Gastrocnemius medialis (tissue), 4 donors: ENCODE results near the gene PLCL1. TPM values are rescaled to one million over a fixed set of nuclear protein-coding genes. Genes with fewer than 3 reads are reported as not detected.

Experiments
- ATAC-seq, 2 donors: fragments of 150-250 bp; one replicate each; pipeline ENCODE4 v1.9.1; 2016
- DNase-seq, 2 donors: peaks; one replicate each; pipeline ENCODE4 v3.0.0-alpha.2; 2019
- H3K27ac ChIP-seq, 4 donors: fragments of 200-600 bp; sonication (generic); 1 replicate in 1 of 4; 2 replicates in 3 of 4; pipeline ENCODE4 v1.5.1; 2016 to 2018; ENCODE audit warnings: mild to moderate bottlenecking in 2 of 4, moderate library complexity in 1 of 4
- H3K27me3 ChIP-seq, 3 donors: fragments of 200-600 bp; sonication (generic) in 2 of 3; 1 replicate in 1 of 3; 2 replicates in 2 of 3; pipeline versions ENCODE4 v1.5.1 to v1.6.0; 2016 to 2019; ENCODE audit warnings: mild to moderate bottlenecking in 1 of 3, moderate library complexity in 1 of 3
- H3K36me3 ChIP-seq, 2 donors: fragments of 200-600 bp; sonication (generic) in 1 of 2; one replicate each; pipeline ENCODE4 v1.5.1; 2017 to 2018
- H3K4me1 ChIP-seq, 2 donors: fragments of 200-600 bp; sonication (generic) in 1 of 2; one replicate each; pipeline ENCODE4 v1.5.1; 2016 to 2017; ENCODE audit warnings: mild to moderate bottlenecking in 2 of 2
- H3K4me3 ChIP-seq, 4 donors: fragments of 200-600 bp; sonication (generic) in 3 of 4; 1 replicate in 1 of 4; 2 replicates in 3 of 4; pipeline ENCODE4 v1.5.1; 2016 to 2019; ENCODE audit warnings: mild to moderate bottlenecking in 2 of 4
- H3K9me3 ChIP-seq, 3 donors: fragments of 200-600 bp; sonication (generic) in 2 of 3; 1 replicate in 1 of 3; 2 replicates in 2 of 3; pipeline ENCODE4 v1.5.1; 2016 to 2019
- CTCF ChIP-seq, 5 experiments: fragments of 450-650 bp in 3 of 5; fragments of 200-600 bp in 2 of 5; sonication (generic) in 2 of 5; IDR thresholded peaks in 4 of 5; conservative IDR thresholded peaks in 1 of 5; 1 replicate in 4 of 5; 2 replicates in 1 of 5; pipeline ENCODE4 v1.5.1; 2016 to 2019; ENCODE audit warnings: antibody characterized with exemption in 5 of 5, mild to moderate bottlenecking in 3 of 5, moderate library complexity in 3 of 5
- POLR2A ChIP-seq, 2 donors: fragments of 450-650 bp; IDR thresholded peaks; one replicate each; pipeline ENCODE4 v1.6.1; 2017; ENCODE audit warnings: antibody characterized with exemption in 2 of 2, mild to moderate bottlenecking in 2 of 2, moderate library complexity in 2 of 2
- in situ Hi-C, 4 donors: fragments of 200-750 bp; cut with MboI; loops; one replicate each; pipeline versions ENCODE4 v1.15.0 to v1.8.0; 2017; ENCODE audit warnings: low sequenced_read_pairs in 4 of 4
- intact Hi-C: fragments of 100-400 bp; cut with DNase I; formaldehyde crosslinking; loops from one replicate; pipeline ENCODE4 v1.15.1; 2023; ENCODE audit warnings: low total_unique reads
- total RNA-seq, 4 donors: library from RNA; depleted of rRNA; stranded (reverse); fragments of >200 nt; gene quantifications; one replicate each; pipeline versions ENCODE4 v1.1.0 to v1.2.3, GENCODE V29; 2016

Gene PLCL1
- total RNA-seq, 4 donors from 2014 or later, result 5.9 to 10.7 (median 9.8) TPM

DNA sequence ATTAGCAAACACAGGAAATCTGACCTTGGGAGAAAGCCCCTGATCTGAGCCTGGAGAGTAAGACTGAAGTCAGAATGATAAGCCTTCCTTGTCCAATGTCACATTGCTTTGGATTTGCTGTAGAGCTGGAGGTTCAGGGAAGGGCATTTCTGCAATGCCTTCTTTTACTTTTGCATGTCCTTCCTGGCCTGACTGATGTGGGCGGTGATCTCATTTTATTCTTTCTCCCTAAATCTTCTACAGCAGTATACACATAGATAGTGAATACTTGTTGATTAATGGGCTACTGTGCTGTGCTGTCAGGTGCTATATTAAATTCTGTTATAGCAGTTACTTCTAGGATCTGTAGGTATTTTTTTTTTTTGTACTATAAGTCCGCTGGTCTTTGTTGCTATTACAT, 62.6 kb downstream of the PLCL1 start:
- Histone ChIP-seq H3K9me3 (no peaks in the 10 kb centered on the region), H3K27ac (no peak overlapping the region), H3K4me1 (peaks cover 11 to 32% of the 10 kb centered on the region in 2 donors), H3K4me3 (no peak overlapping the region), H3K36me3 (no peaks in the 10 kb centered on the region), H3K27me3 (no peaks in the 10 kb centered on the region)
- in situ Hi-C loops, result no loop called here
- DNase-seq (no peak), ATAC-seq (no peak)
- intact Hi-C loops, result no loop called here
- TF ChIP-seq CTCF (IDR thresholded peaks at IDR 0.05 in 4 of 5, conservative IDR thresholded peaks at IDR 0.05 in 1 of 5) (no peak), POLR2A (IDR thresholded peaks at IDR 0.05) (no peak)

- ATAC-seq, result no peak
- TF ChIP-seq CTCF (IDR thresholded peaks at IDR 0.05 in 4 of 5, conservative IDR thresholded peaks at IDR 0.05 in 1 of 5), result no peak
- TF ChIP-seq POLR2A (IDR thresholded peaks at IDR 0.05), result no peak
- intact Hi-C loops (no loop called here), in situ Hi-C loops (no loop called here)
- H3K4me1 ChIP-seq, result peaks cover 15 to 38% of the 10 kb centered on the region in 2 donors
- no peak overlapping the region for H3K27ac ChIP-seq
- H3K27me3 ChIP-seq, result no peaks in the 10 kb centered on the region
- H3K4me3 ChIP-seq, result no peak overlapping the region
- no peak for DNase-seq
- H3K9me3 ChIP-seq, result no peaks in the 10 kb centered on the region
- H3K36me3 ChIP-seq, result no peaks in the 10 kb centered on the region
These were observed 63.2 kb downstream of the PLCL1 start for GRCh38 chr2:197867624-197868023.

DNA sequence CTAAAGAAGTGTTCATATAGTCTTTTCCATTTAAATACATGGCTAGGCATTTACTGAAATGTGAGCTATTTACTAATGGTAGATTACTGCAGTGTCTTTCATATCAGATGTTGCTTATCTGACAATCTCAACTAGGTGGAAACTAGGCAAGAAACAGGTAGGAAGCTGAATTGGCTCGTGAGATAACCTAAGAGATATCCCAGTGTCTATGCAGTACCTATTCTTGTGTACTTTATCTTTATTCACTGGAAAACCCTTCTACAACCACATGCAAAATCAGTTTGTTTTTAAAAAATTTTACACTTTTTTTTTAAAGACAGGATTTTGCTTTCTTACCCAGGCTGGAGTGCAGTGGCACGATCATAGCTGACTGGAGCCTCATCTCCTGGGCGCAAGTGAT, 63.8 kb downstream of the PLCL1 start:
- ATAC-seq (no peak), DNase-seq (no peak)
- no peak overlapping the region for H3K4me3 ChIP-seq
- H3K36me3 ChIP-seq, result no peaks in the 10 kb centered on the region
- peak overlapping the region in 1 of 4 donors; percentile 48 for H3K27ac ChIP-seq
- in situ Hi-C loops, result no loop called here
- intact Hi-C loops, result no loop called here
- peaks cover 15 to 40% of the 10 kb centered on the region in 2 donors for H3K4me1 ChIP-seq
- TF ChIP-seq CTCF (IDR thresholded peaks at IDR 0.05 in 4 of 5, conservative IDR thresholded peaks at IDR 0.05 in 1 of 5) (no peak), POLR2A (IDR thresholded peaks at IDR 0.05) (no peak)
- no peaks in the 10 kb centered on the region for H3K9me3 ChIP-seq
- H3K27me3 ChIP-seq, result no peaks in the 10 kb centered on the region

- Histone ChIP-seq H3K4me1 (peaks cover 15 to 40% of the 10 kb centered on the region in 2 donors), H3K27ac (peak overlapping the region in 1 of 4 donors; percentile 48), H3K9me3 (no peaks in the 10 kb centered on the region), H3K27me3 (no peaks in the 10 kb centered on the region), H3K4me3 (no peak overlapping the region), H3K36me3 (no peaks in the 10 kb centered on the region)
- intact Hi-C loops (no loop called here), in situ Hi-C loops (no loop called here)
- no peak for ATAC-seq
- no peak for DNase-seq
- no peak for TF ChIP-seq POLR2A (IDR thresholded peaks at IDR 0.05)
These were observed 64.6 kb downstream of the PLCL1 start for GRCh38 chr2:197869041-197869440.

DNA sequence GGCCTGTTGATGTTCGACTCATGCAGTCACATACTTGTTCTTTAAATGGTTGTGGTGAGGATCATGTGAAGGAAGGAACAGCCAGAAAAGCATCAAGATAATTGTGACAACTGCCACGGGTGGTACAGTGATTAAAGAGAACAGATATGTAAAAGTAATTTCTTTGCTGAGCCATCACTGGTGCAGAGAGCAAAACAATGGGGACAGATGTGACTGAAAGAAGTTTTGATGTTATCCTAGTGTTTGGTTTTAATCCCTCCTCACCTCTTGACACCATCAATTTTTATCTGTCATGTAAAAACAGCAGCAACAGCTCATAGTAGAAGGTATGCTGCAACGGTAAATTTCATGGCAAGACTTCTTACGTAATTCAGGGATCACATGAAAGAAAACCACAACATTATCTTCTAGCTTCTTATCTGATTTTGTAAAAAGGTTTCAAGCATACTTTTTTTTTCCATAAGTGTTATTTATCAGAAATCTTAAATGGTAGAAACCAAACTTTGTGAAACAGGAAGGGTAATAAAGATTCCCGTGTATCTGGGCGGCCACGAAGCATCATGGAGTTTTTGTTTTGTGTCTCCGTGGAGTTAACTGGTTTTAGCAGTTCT, 65.2 kb downstream of the PLCL1 start:
- in situ Hi-C loops, result no loop called here
- peaks cover 15 to 40% of the 10 kb centered on the region in 2 donors for H3K4me1 ChIP-seq

More for the DNA sequence above, 65.2 kb downstream of the PLCL1 start:
- no peaks in the 10 kb centered on the region for H3K36me3 ChIP-seq
- H3K27ac ChIP-seq, result peak overlapping the region in 1 of 4 donors; percentile 48
- no peaks in the 10 kb centered on the region for H3K27me3 ChIP-seq
- intact Hi-C loops, result loop anchor here (5.0 kb wide), 1 partner anchor 62 kb away; no protein-coding TSS in a partner anchor
- DNase-seq (no peak), ATAC-seq (peak; percentile 40 to 81)
- no peak overlapping the region for H3K4me3 ChIP-seq
- H3K9me3 ChIP-seq, result no peaks in the 10 kb centered on the region
- TF ChIP-seq CTCF (IDR thresholded peaks at IDR 0.05 in 4 of 5, conservative IDR thresholded peaks at IDR 0.05 in 1 of 5) (no peak), POLR2A (IDR thresholded peaks at IDR 0.05) (no peak)
